SK-N-SH (cell line): ENCODE data around the gene HUS1B. TPM values are rescaled to one million over a fixed set of nuclear protein-coding genes. Genes with fewer than 3 reads are reported as not detected.

Experiments
- CTCF ChIA-PET: fragments of 300-600, 350-600 bp; formaldehyde crosslinking; extraction: SDS; loops from one replicate; lab custom pipeline; 2021; lab: Yijun Ruan, JAX
- POLR2A ChIA-PET: fragments of 350-600 bp; sonication (Branson Sonifier 250); formaldehyde crosslinking; extraction: SDS; loops from one replicate; lab custom pipeline; 2020; ENCODE audit warnings: antibody characterized with exemption, inconsistent platforms; lab: Yijun Ruan, JAX
- DNase-seq: peaks from one replicate; pipeline ENCODE4 v3.0.0; 2012
- H2AFZ ChIP-seq: fragments of 200-600 bp; sonication (generic); 2 replicates; pipeline ENCODE4 v1.8.1; 2016; ENCODE audit warnings: antibody characterized with exemption, mild to moderate bottlenecking, low read depth
- H3F3A ChIP-seq: fragments of 200-600 bp; sonication (generic); replicated peaks from 2 replicates; pipeline ENCODE3; 2016; ENCODE audit warnings: antibody characterized with exemption, mild to moderate bottlenecking; ENCODE audit not compliant: insufficient read depth
- H3K27ac ChIP-seq, 2 experiments: fragments of 200-500 bp in 1 of 2; fragments of 200-600 bp in 1 of 2; sonication (Bioruptor generic) in 1 of 2; sonication (generic), shearing (Covaris generic) in 1 of 2; 2 replicates each; pipeline versions ENCODE4 v1.5.1 to v1.6.1; 2014 to 2016; ENCODE audit warnings: low read depth in 2 of 2, inconsistent platforms in 1 of 2, low read length in 1 of 2, mild to moderate bottlenecking in 1 of 2, mixed read lengths in 1 of 2
- H3K27me3 ChIP-seq: fragments of 200-600 bp; sonication (generic), shearing (Covaris generic); 2 replicates; pipeline ENCODE4 v1.6.1; 2016; ENCODE audit warnings: mixed run types; ENCODE audit not compliant: insufficient read depth
- H3K36me3 ChIP-seq, 2 experiments: fragments of 200-500 bp in 1 of 2; fragments of 200-600 bp in 1 of 2; sonication (Bioruptor generic) in 1 of 2; sonication (generic) in 1 of 2; replicated peaks in 1 of 2; 2 replicates each; pipeline versions ENCODE3 to v1.5.1; 2014 to 2016; ENCODE audit warnings: low read length in 1 of 2, mild to moderate bottlenecking in 1 of 2; ENCODE audit not compliant: insufficient read depth in 2 of 2, control insufficient read depth in 1 of 2
- H3K4me1 ChIP-seq, 2 experiments: fragments of 200-500 bp in 1 of 2; fragments of 200-600 bp in 1 of 2; sonication (Bioruptor generic) in 1 of 2; sonication (generic), shearing (Covaris generic) in 1 of 2; 2 replicates each; pipeline versions ENCODE4 v1.5.1 to v1.6.1; 2014 to 2016; ENCODE audit warnings: low read depth in 1 of 2, low read length in 1 of 2, mixed run types in 1 of 2; ENCODE audit not compliant: insufficient read depth in 2 of 2, control insufficient read depth in 1 of 2
- H3K4me2 ChIP-seq: fragments of 200-600 bp; sonication (generic), shearing (Covaris generic); 2 replicates; pipeline ENCODE4 v1.6.1; 2017; ENCODE audit warnings: mixed run types
- H3K4me3 ChIP-seq, 2 experiments: fragments of 200-500 bp in 1 of 2; fragments of 200-600 bp in 1 of 2; sonication (Bioruptor generic) in 1 of 2; sonication (generic), shearing (Covaris generic) in 1 of 2; 2 replicates each; pipeline versions ENCODE4 v1.5.1 to v1.8.1; 2014 to 2016; ENCODE audit warnings: low read depth in 2 of 2, inconsistent platforms in 1 of 2, low read length in 1 of 2, mild to moderate bottlenecking in 1 of 2, mixed read lengths in 1 of 2, moderate library complexity in 1 of 2
- H3K79me2 ChIP-seq: fragments of 200-600 bp; sonication (generic); 2 replicates; pipeline ENCODE4 v1.8.1; 2017; ENCODE audit warnings: mild to moderate bottlenecking; ENCODE audit not compliant: insufficient read depth
- H3K9ac ChIP-seq: fragments of 200-600 bp; sonication (generic); 2 replicates; pipeline ENCODE4 v1.6.1; 2017; ENCODE audit warnings: mixed run types
- H3K9me2 ChIP-seq: fragments of 200-600 bp; sonication (generic); 2 replicates; pipeline ENCODE4 v1.6.1; 2017; ENCODE audit warnings: mixed run types
- H3K9me3 ChIP-seq: fragments of 200-600 bp; sonication (generic); 2 replicates; pipeline ENCODE4 v1.6.1; 2017; ENCODE audit warnings: mixed run types, mild to moderate bottlenecking, moderate library complexity
- H4K20me1 ChIP-seq: fragments of 200-600 bp; sonication (generic); 2 replicates; pipeline ENCODE4 v1.6.1; 2017; ENCODE audit warnings: mild to moderate bottlenecking, mixed run types; ENCODE audit not compliant: insufficient read depth
- CHD2 ChIP-seq: fragments of 150-350 bp; IDR thresholded peaks from 2 replicates; pipeline ENCODE4 v1.6.1; 2018; ENCODE audit warnings: low read length; ENCODE audit not compliant: partially characterized antibody
- ELF1 ChIP-seq: IDR thresholded peaks from 2 replicates; pipeline ENCODE4 v1.4.0; 2012
- EP300 ChIP-seq, 2 experiments: IDR thresholded peaks; 2 replicates each; pipeline versions ENCODE4 v1.4.0 to v1.6.1; 2012; ENCODE audit warnings: borderline replicate concordance in 1 of 2, low read depth in 1 of 2, low read length in 1 of 2
- FOXJ3 ChIP-seq: sonication (generic); formaldehyde crosslinking; IDR thresholded peaks from 2 replicates; pipeline ENCODE4 v1.5.1; 2020; ENCODE audit warnings: mild to moderate bottlenecking, missing genetic modification reagents
- FOXM1 ChIP-seq: IDR thresholded peaks from 2 replicates; pipeline ENCODE4 v1.4.0; 2012; ENCODE audit warnings: low read depth, mild to moderate bottlenecking
- MEF2A ChIP-seq: IDR thresholded peaks from 2 replicates; pipeline ENCODE4 v1.4.0; 2012; ENCODE audit warnings: low read depth, borderline replicate concordance
- NFIC ChIP-seq: IDR thresholded peaks from 2 replicates; pipeline ENCODE4 v1.4.0; 2012; ENCODE audit warnings: borderline replicate concordance
- NRF1 ChIP-seq: IDR thresholded peaks from 2 replicates; pipeline ENCODE4 v1.6.1; 2012; ENCODE audit warnings: low read depth, mild to moderate bottlenecking, low read length
- POLR2AphosphoS5 ChIP-seq: IDR thresholded peaks from 2 replicates; pipeline ENCODE4 v1.6.1; 2012; ENCODE audit warnings: low read depth, low read length
- RCOR1 ChIP-seq: fragments of 150-350 bp; IDR thresholded peaks from 2 replicates; pipeline ENCODE4 v1.6.1; 2017; ENCODE audit warnings: antibody characterized with exemption, low read length
- RFX5 ChIP-seq: IDR thresholded peaks from 2 replicates; pipeline ENCODE4 v1.6.1; 2012; ENCODE audit warnings: mild to moderate bottlenecking, improper control_type of control experiment, low read length
- SMC3 ChIP-seq: IDR thresholded peaks from 2 replicates; pipeline ENCODE4 v1.6.1; 2012; ENCODE audit warnings: low read depth, low read length, improper control_type of control experiment
- TAF1 ChIP-seq: IDR thresholded peaks from 2 replicates; pipeline ENCODE4 v1.6.1; 2012; ENCODE audit warnings: low read depth, mild to moderate bottlenecking, low read length, moderate library complexity, borderline replicate concordance
- TCF12 ChIP-seq: IDR thresholded peaks from 2 replicates; pipeline ENCODE4 v1.4.0; 2012
- TEAD4 ChIP-seq: IDR thresholded peaks from 2 replicates; pipeline ENCODE4 v1.4.0; 2012; ENCODE audit warnings: mild to moderate bottlenecking, borderline replicate concordance; ENCODE audit not compliant: insufficient read depth
- YY1 ChIP-seq: IDR thresholded peaks from 2 replicates; pipeline ENCODE4 v1.4.0; 2012; ENCODE audit warnings: low read depth, mild to moderate bottlenecking
- WGBS: methylation state at CpG from one replicate; pipeline ENCODE4 v1.1.6; 2017; ENCODE audit warnings: low lambda C conversion rate; 5-methylcytosine and 5-hydroxymethylcytosine counted together
- polyA plus RNA-seq, 3 experiments: library from polyadenylated mRNA; depleted of rRNA; stranded (reverse); fragments of >200 nt; gene quantifications; 2 replicates each; pipeline ENCODE4 v1.2.3, GENCODE V29; 2012
- TF ChIP-seq, protein P1 (sequence below): fragments of 150-350 bp; IDR thresholded peaks from 2 replicates; pipeline ENCODE4 v1.6.1; 2017; ENCODE audit warnings: antibody characterized with exemption, low read length, low read depth, borderline replicate concordance
- TF ChIP-seq, protein P2 (sequence below): IDR thresholded peaks from 2 replicates; pipeline ENCODE4; 2012
- TF ChIP-seq, protein P3 (sequence below): IDR thresholded peaks from 2 replicates; pipeline ENCODE4 v1.4.0; 2012; ENCODE audit warnings: low read depth, borderline replicate concordance
- TF ChIP-seq, protein P4 (sequence below): IDR thresholded peaks from 2 replicates; pipeline ENCODE4 v1.4.0; 2012; ENCODE audit warnings: low read depth

HUS1B gene
- polyA plus RNA-seq, 1 of the 3 experiments (the other 2 are of a cell fraction): 0.30 TPM

DNA sequence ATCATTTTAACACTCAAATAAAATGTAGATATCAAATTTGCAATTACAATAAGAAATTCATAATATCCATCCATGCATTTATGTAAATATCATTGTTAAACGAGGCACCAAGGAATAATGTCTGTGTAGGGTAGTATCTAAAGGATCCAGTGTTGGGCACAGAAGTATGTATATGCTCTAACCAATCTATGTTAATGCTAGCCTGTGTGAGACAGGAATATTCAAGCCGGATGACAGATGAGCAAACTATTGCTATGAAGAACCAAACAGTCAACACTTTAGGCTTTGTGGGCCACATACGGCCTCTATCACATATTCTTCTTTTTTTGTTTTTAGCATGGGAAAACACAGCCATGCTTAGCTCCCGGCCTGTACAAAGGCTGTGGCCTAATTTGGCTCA lies 45.0 kb downstream of the HUS1B start:
- Histone ChIP-seq H4K20me1 (no peaks in the 10 kb centered on the region), H3F3A (no peaks in the 10 kb centered on the region), H3K27me3 (no peaks in the 10 kb centered on the region), H3K27ac (no peak overlapping the region)
- no peak for DNase-seq
- TF ChIP-seq MEF2A (no peak), ELF1 (no peak), FOXM1 (no peak), CHD2 (no peak), FOXJ3 (CRISPR knock-in tag) (no peak), TEAD4 (no peak), TAF1 (no peak)
- TF ChIP-seq, all 33 proteins: peak for 0
- no peaks in the 10 kb centered on the region for H3K9me2 ChIP-seq
- POLR2A ChIA-PET: no interaction called here
- H3K79me2 ChIP-seq: no peaks in the 10 kb centered on the region
- no peaks in the 10 kb centered on the region for H3K9me3 ChIP-seq
- CTCF ChIA-PET: no interaction called here
- no peak overlapping the region for H2AFZ ChIP-seq
- no peak overlapping the region for H3K4me2 ChIP-seq
- H3K9ac ChIP-seq: no peak overlapping the region
- no peaks in the 10 kb centered on the region; a peak in 1 of 4 replicates for H3K4me1 ChIP-seq
- no peak overlapping the region for H3K4me3 ChIP-seq
- WGBS: 78% methylated on average over 4 of the region's 4 CpGs
- H3K36me3 ChIP-seq: peaks cover 7 to 17% of the 10 kb centered on the region in 2 experiments

DNA sequence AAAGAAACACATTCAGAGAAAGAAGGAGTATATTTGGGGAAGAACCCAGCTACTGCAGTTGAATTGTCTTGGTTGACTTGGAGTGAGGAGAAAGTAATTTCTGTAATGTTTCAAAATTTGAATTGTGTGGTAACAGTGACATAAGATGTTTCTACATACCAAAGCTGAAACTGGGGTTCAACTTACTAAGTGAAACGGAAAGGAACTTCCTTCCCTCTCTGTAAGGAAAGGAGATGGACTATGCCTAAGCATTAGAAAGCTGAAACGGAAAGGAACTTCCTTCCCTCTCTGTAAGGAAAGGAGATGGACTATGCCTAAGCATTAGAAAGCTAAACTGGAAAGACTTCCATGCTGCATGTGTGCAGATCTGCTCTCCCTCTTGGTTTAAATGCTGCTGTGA lies 46.0 kb downstream of the HUS1B start:
- no peaks in the 10 kb centered on the region for H3K9me3 ChIP-seq
- POLR2A ChIA-PET: no interaction called here
- H3K36me3 ChIP-seq: peaks cover 12 to 23% of the 10 kb centered on the region in 2 experiments
- no peak overlapping the region for H2AFZ ChIP-seq
- H3F3A ChIP-seq: no peaks in the 10 kb centered on the region
- TF ChIP-seq, protein P1, sequence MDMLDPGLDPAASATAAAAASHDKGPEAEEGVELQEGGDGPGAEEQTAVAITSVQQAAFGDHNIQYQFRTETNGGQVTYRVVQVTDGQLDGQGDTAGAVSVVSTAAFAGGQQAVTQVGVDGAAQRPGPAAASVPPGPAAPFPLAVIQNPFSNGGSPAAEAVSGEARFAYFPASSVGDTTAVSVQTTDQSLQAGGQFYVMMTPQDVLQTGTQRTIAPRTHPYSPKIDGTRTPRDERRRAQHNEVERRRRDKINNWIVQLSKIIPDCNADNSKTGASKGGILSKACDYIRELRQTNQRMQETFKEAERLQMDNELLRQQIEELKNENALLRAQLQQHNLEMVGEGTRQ: no peak
- no peak for TF ChIP-seq EP300 (IDR thresholded peaks at IDR 0.05; ENCODE audit: borderline replicate concordance in 1 of 2, low read depth in 1 of 2, low read length in 1 of 2)
- TF ChIP-seq MEF2A: no peak
- TF ChIP-seq RFX5: no peak
- TF ChIP-seq, all 33 proteins: peak for 0
- Histone ChIP-seq H3K4me3 (no peak overlapping the region), H3K4me2 (no peak overlapping the region), H3K9me2 (no peaks in the 10 kb centered on the region), H3K4me1 (no peaks in the 10 kb centered on the region; a peak in 1 of 4 replicates), H4K20me1 (no peaks in the 10 kb centered on the region), H3K27me3 (no peaks in the 10 kb centered on the region), H3K79me2 (no peaks in the 10 kb centered on the region), H3K27ac (no peak overlapping the region), H3K9ac (no peak overlapping the region)
- WGBS: 79% methylated on average over 2 of the region's 2 CpGs
- no peak for DNase-seq
- CTCF ChIA-PET: no interaction called here

DNA sequence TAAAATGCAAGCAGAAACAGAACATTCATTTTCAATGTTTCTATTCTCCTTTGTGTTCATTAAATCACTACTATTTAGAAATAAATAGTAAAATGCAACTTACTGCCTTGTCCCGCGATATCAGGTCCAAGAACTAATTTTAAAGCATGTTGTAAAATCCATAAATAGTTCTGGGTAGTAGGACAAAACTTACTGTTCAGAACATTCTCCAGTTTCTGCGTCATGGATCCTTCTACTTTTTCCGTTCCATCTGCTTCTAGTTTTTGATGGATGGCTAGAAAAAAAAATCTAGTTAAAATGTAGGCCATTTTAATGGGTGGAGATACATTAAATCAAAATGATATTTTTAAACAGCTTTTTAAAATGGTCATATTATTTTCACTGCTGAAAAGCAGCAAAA lies 47.0 kb downstream of the HUS1B start:
- POLR2A ChIA-PET: no interaction called here

More for the DNA sequence above, 47.0 kb downstream of the HUS1B start:
- H3K9me2 ChIP-seq: no peaks in the 10 kb centered on the region
- H3F3A ChIP-seq: no peaks in the 10 kb centered on the region
- H4K20me1 ChIP-seq: no peaks in the 10 kb centered on the region
- WGBS: 96% methylated on average over 4 of the region's 4 CpGs
- H3K27ac ChIP-seq: no peak overlapping the region
- H3K79me2 ChIP-seq: no peaks in the 10 kb centered on the region
- no peak overlapping the region for H2AFZ ChIP-seq
- no peak overlapping the region for H3K9ac ChIP-seq
- no peaks in the 10 kb centered on the region for H3K27me3 ChIP-seq
- no peak overlapping the region for H3K4me2 ChIP-seq
- DNase-seq: no peak
- H3K4me3 ChIP-seq: no peak overlapping the region
- H3K36me3 ChIP-seq: peaks cover 12 to 23% of the 10 kb centered on the region in 2 experiments
- H3K4me1 ChIP-seq: no peaks in the 10 kb centered on the region; a peak in 1 of 4 replicates
- no peaks in the 10 kb centered on the region for H3K9me3 ChIP-seq
- TF ChIP-seq EP300 (IDR thresholded peaks at IDR 0.05; ENCODE audit: borderline replicate concordance in 1 of 2, low read depth in 1 of 2, low read length in 1 of 2) (no peak), NFIC (no peak), POLR2AphosphoS5 (no peak), YY1 (no peak), NRF1 (no peak), RCOR1 (no peak), TCF12 (no peak), FOXJ3 (CRISPR knock-in tag) (no peak), SMC3 (no peak)
- TF ChIP-seq, protein P2, sequence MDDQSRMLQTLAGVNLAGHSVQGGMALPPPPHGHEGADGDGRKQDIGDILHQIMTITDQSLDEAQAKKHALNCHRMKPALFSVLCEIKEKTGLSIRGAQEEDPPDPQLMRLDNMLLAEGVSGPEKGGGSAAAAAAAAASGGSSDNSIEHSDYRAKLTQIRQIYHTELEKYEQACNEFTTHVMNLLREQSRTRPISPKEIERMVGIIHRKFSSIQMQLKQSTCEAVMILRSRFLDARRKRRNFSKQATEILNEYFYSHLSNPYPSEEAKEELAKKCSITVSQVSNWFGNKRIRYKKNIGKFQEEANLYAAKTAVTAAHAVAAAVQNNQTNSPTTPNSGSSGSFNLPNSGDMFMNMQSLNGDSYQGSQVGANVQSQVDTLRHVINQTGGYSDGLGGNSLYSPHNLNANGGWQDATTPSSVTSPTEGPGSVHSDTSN: no peak
- TF ChIP-seq, protein P3, sequence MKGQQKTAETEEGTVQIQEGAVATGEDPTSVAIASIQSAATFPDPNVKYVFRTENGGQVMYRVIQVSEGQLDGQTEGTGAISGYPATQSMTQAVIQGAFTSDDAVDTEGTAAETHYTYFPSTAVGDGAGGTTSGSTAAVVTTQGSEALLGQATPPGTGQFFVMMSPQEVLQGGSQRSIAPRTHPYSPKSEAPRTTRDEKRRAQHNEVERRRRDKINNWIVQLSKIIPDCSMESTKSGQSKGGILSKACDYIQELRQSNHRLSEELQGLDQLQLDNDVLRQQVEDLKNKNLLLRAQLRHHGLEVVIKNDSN: no peak
- TF ChIP-seq, protein P4, sequence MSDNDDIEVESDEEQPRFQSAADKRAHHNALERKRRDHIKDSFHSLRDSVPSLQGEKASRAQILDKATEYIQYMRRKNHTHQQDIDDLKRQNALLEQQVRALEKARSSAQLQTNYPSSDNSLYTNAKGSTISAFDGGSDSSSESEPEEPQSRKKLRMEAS: no peak
- CTCF ChIA-PET: interaction anchor here (4.1 kb wide), 1 partner anchor 17 kb away, joined by 24 read pairs; no protein-coding TSS in a partner anchor
